CD4-positive, alpha-beta T cell treated with Interleukin-21 for 1 hour (primary cell): ENCODE measurements around the gene NDUFV3.
"Not testable (repeated sequence)": the region's sequence is repeated elsewhere in the genome, so short reads cannot be mapped to it uniquely, and the experiment has no call there.

Source experiments
- DNase-seq: peaks from one replicate; pipeline ENCODE4 v3.0.0-alpha.2; 2020

Gene NDUFV3

GRCh38 chr21:42892931-42893755, at the start of gene NDUFV3:
Gene NDUFV3 (plus strand): TSS chr21:42893309. CDS start chr21:42893334, 25 bp downstream.
- peak; percentile 100 for DNase-seq

- no peak for DNase-seq
Measured at GRCh38 chr21:42844411-42845113, 48.5 kb upstream of the NDUFV3 start.

GRCh38 chr21:42845296-42845965, 47.7 kb upstream of the NDUFV3 start:
- no peak for DNase-seq

- no peak for DNase-seq
Measured at GRCh38 chr21:42846221-42846620, 46.9 kb upstream of the NDUFV3 start.

DNA sequence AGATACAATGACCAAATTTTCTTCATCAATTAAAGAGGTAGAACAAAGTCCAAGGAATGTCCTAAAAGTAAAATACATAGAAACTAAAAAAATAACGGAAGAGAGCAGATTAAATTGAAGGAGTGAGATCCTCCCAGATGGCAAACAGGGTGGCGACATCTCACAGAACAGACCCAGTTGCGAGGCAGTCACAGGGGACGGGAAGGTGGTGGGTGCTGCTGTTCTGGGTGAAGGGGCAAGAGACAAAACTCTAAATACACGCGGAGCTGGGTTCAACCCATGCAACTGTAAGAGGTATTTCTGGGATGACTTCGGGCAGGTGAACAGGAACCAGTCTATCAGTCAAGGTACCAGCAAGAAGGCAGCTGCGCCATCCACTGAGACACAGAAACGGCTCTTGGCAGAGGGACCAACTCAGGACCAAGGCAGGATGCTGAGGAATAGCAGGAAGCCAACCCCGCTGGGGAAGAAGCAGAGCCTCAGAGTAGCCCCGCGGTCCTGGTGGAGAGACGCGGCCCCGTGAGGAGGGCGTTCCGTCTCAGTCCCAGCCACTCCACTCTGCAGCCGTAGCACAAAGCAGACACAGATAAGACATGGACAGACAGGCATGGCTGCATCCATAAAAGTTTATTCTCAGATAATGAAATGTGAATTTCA, 45.9 kb upstream of the NDUFV3 start:
- no peak for DNase-seq

- no peak for DNase-seq
Measured at GRCh38 chr21:42847726-42848125, 45.4 kb upstream of the NDUFV3 start.

DNA sequence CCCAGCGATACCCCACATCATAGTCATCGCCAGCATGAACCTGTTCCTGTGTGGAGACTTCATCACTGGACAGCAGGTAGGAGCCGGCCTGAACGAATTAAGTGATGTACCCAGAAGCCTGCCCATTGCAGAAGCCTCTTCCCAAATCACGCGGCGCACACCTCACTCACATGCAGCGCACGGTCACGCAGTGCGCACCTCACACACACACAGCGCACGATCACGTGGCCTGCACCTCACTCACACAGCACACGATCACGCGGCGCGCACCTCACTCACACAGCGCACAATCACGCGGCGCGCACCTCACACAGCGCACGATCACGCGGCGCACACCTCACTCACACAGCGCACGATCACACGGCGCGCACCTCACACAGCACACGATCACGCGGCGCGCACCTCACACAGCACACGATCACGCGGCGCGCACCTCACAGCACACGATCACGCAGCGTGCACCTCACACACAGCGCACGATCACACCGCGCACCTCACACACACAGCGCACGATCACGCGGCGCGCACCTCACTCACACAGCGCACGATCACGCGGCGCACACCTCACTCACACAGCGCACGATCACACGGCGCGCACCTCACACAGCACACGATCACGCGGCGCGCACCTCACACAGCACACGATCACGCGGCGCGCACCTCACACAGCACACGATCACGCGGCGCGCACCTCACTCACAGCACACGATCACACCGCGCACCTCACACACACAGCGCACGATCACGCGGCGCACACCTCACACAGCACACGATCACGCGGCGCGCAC, 44.8 kb upstream of the NDUFV3 start:
- DNase-seq, result not testable (repeated sequence)

DNA sequence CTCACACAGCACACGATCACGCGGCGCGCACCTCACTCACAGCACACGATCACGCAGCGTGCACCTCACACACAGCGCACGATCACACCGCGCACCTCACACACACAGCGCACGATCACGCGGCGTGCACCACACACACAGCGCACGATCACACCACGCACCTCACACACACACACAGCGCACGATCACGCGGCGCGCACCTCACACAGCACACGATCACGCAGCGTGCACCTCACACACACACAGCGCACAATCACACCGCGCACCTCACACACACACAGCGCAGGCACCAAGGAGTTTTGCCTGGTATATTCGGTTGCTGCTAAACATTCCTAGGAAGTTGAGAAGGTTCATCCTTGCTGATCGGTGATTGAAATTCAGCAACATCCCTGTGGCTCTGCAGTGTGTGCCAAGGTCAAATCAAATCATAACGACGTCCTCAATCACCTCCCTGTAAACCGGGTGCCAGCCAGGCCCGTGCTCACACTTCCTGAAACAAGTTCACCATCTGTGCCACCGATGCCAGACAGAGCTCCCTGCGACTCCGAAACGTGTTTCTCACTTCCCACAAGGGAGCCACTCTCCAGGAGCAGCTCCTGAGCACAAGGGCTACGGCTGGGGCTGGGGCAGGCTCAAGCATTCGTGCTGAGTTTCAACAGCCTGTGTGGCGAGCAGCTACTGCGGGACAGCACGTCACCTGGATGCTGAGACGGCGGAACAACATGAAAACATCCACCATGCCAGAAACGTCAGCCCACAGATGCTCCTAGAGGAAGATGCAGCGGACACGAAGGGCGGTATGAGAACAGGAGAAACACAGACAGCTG, 44.0 kb upstream of the NDUFV3 start:
- DNase-seq, result no peak

- DNase-seq, result no peak
Measured at GRCh38 chr21:42849759-42850412, 43.2 kb upstream of the NDUFV3 start.

GRCh38 chr21:42850463-42850862, 42.6 kb upstream of the NDUFV3 start:
- no peak for DNase-seq

- peak; percentile 31 for DNase-seq
Measured at GRCh38 chr21:42850866-42851391, 42.2 kb upstream of the NDUFV3 start.

DNA sequence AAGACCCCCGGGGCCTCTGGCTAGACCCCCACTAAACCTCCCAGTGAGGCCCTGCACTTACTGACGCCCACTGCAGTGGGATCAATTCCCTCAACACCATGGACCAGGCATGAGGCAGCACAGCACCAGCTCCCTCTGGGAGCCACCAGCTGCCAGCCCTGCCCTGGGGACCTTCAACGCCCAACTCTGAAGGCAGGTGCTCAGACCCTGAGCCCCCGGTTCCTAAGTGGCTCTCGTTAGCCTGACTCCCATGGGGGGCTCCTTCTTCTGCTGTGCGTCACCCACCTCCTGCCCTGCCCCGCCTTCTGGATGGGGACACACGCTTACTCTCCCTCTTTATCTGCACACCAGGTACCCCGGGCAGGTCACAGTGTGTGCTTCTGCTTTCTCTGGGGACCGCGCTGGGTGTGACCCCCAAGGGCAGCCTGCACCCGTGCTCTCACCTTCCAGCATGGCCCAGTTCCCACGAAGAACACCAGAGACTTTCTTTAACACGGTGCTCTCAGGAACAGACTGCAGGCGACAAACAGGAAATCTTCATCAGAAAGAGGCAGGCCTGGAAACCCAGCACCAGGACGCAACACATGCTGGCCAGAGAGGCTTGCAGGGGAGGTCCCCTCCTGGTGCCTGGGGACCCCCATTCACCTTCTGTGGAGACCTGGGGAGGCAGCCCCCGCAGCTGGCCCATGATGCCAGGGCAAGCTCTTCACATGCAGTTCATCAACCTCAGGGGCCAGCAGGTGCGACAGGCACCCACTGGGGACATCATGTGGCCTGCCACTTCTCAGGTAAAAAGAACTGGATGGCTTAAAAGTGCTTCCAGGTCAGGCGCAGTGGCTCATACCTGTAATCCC, 41.1 kb upstream of the NDUFV3 start:
- DNase-seq, result no peak

- no peak for DNase-seq
Measured at GRCh38 chr21:42852925-42853570, 40.1 kb upstream of the NDUFV3 start.

DNA sequence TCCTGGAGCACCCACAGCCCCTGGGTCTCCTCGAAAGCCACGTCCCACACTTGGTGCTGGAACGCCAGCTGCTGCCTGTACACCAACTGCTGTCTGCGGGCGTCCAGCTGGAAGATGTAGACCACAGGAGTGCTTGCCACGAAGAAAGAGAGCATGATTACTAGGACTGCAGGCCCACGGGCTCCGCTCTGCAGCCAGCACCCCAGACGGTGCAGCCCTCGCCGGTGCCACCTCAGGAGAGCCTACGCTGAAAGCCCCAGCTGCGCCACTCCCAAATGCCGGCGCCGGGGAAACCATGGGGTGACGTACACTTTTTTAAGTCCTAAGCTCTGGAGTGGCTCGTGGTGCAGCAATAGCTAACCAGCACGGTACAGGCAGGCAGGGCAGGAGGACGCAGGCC, 39.5 kb upstream of the NDUFV3 start:
- no peak for DNase-seq

DNA sequence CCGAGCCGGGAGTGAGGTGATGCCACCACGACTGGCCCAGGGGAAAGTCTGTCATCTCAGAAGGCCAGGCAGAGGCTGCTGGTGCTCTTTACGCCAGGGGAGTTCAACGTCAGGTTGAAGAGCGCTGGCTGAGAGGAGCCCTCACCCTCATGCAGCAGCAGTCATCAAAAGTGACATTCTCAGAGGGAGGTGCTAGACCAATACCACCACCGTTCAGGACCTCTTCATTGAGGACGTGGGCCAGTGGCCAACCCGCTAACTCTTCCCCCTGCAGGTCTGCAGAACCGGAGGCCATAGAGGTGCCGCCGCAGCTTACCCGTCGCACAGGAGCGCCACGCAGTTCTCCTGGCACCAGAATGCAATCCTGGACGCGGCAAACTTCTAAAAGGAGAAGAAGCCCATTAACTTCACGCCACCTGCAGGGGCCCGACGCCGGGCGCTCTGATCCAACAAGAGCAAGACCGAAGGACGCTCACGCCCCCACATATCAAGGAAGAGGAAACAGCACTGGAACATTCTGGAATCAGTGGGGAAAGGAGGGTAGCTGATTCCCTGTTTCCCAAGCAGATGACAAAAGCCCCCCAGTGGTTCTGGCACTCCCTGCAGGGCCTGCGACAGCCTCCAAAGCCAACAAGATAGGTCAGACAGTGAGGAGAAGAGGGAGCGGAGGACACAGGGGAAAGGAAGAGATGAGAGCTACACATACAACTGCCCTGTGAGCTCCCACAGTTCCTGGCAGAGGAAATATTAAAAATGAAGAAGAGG, 38.7 kb upstream of the NDUFV3 start:
- DNase-seq, result no peak

DNA sequence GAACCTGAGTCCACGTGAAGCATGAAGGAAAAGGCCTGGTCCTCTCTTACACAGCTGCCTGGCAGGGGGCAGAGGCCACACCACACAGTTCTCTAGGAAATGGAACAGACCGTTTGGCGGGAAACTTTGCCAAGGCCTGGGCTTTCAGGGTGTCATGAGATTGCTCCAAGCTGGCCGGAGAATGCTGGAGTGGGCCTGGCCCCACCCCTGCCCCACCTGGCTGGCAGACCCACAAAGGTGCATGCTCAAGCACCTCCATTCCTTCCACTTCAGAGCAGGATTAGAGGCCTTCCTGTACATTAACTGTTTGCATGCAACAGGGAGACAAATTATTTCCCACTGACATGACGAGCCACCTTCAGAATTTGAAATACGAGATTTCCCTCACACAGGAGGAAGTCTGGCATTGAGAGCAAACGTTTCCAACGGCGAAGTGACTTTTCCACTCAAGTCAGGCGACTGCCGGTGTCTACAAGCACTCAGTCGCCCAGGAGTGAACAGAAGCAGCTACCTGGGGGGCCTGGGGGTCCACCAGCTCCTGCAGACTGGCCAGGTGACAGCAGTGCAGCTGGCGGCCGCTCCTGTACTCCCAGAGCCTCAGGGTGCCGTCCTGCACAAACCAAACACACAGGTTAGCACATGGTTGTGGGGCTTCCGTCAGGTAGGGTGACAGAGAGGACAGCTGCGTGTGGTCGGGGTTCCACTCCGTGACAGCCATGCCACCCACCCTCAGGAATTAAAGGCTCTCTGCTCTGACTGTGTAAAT, 37.8 kb upstream of the NDUFV3 start:
- DNase-seq, result no peak

DNA sequence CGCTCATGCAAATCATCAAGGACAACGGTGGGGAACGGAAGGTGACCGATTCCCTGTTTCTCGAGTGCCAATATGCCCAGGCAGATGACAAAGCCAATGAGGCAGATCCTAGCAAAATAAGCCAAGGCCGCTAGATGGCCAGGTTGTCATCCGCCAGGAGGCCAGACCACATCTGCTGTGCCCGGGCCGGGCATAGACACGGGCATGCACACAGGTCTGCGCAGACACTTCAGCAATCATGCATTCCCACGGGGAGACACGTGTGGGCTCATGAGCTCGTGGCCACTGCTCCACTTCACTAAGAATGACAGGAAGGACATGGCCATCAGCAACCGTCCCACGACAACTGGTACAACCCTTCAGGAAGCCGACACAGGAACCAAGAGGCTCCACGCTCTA, 37.2 kb upstream of the NDUFV3 start:
- DNase-seq, result no peak
